Left ventricle myocardium inferior (tissue), 1 donor: ENCODE measurements around the gene USP7. TPM values are rescaled to one million over a fixed set of nuclear protein-coding genes. Genes with fewer than 3 reads are reported as not detected.

ENCODE experiments used
- DNase-seq: peaks from one replicate; pipeline ENCODE4 v3.0.0-alpha.2; 2020
- H3K27ac ChIP-seq: fragments of 200-600 bp; replicated peaks from 2 replicates; pipeline ENCODE4 v1.8.0; 2021
- H3K27me3 ChIP-seq: fragments of 200-600 bp; 2 replicates; pipeline ENCODE4 v1.8.0; 2021; ENCODE audit warnings: low read depth
- H3K36me3 ChIP-seq: fragments of 200-600 bp; 2 replicates; pipeline ENCODE4 v1.8.0; 2021
- H3K4me1 ChIP-seq: fragments of 200-600 bp; 2 replicates; pipeline ENCODE4 v1.8.0; 2021
- H3K4me3 ChIP-seq: fragments of 200-600 bp; 2 replicates; pipeline ENCODE4 v1.8.0; 2021; ENCODE audit warnings: mild to moderate bottlenecking, moderate library complexity
- H3K9me3 ChIP-seq: fragments of 200-600 bp; replicated peaks from 2 replicates; pipeline ENCODE4 v1.8.0; 2021
- CTCF ChIP-seq: fragments of 200-600 bp; IDR thresholded peaks from 2 replicates; pipeline ENCODE4 v1.8.0; 2021; ENCODE audit warnings: antibody characterized with exemption, mild to moderate bottlenecking, borderline replicate concordance
- intact Hi-C: fragments of 100-400 bp; cut with micrococcal nuclease; formaldehyde crosslinking; loops from one replicate; pipeline ENCODE4 v1.11.0; 2022
- total RNA-seq: library from RNA; stranded (reverse); fragmentation: NEBNext Ultra II Directional; extraction: Animal tissue kit (Norgen Biotek cat#: 25700); gene quantifications from one replicate; pipeline ENCODE4 v1.2.1, GENCODE V29; 2021
- donor health status: DM: no; HTN: yes; CAD: no; lungs with severe emphysema.

Gene USP7
- total RNA-seq, 1 donor from 2014 or later: 54.7 TPM

DNA sequence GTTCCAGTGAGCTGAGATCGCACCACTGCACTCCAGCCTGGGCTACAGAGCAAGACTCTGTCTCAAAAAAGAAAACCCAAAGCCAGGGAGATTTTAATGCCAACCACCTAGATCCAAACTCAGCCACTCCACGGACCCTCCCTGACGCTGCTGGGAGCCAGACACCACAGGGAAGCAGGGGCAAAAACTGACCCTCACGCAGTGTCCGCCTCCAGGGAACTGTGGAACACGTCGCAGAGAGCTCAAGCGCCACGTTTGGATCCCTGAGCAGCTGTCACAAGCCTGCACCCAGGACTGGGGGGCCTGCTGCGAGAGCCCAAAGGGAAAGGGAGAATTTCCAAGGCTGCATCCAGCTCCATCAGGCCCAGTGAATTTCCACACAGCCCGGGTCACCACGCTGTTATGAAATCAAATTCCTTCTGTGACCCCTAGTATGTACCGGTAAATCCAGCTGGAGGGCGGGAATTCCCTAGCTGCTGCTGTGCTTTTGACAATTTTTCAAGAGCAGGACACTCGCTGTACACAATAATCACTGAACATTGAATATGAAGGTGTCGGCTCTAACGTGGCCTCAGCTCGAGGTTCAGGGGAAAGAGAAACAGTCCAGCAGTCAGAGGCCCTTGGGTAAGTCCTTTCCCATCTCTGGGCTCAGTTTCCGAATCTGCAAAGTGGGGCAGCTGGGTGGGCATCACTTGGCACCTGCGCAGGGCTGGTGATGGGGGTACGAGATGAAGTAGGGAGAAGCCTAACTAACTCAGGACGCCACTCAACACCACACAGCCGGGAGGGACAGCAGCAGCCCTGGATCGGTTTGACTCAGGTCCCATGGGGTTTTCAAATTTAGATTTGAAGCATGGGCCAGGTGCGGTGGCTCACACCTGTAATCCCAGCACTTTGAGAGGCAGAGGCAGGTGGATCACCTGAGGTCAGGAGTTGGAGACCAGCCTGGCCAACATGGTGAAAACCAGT is 103.5 kb downstream of the USP7 start:
- H3K36me3 ChIP-seq: peaks cover 30% of the 10 kb centered on the region
- no peaks in the 10 kb centered on the region for H3K9me3 ChIP-seq
- no peak for TF ChIP-seq CTCF
- peak overlapping the region; percentile 30 for H3K4me3 ChIP-seq
- H3K27ac ChIP-seq: peak overlapping the region; percentile 90
- intact Hi-C loops: no loop called here
- H3K27me3 ChIP-seq: no peaks in the 10 kb centered on the region
- DNase-seq: peak; percentile 45
- peaks cover 84% of the 10 kb centered on the region for H3K4me1 ChIP-seq

- no peaks in the 10 kb centered on the region for H3K9me3 ChIP-seq
- H3K4me1 ChIP-seq: peaks cover 74% of the 10 kb centered on the region
- H3K4me3 ChIP-seq: no peak overlapping the region
- H3K27me3 ChIP-seq: no peaks in the 10 kb centered on the region
- TF ChIP-seq CTCF: no peak
- peaks cover 40% of the 10 kb centered on the region for H3K36me3 ChIP-seq
- H3K27ac ChIP-seq: peak overlapping the region; percentile 90
- intact Hi-C loops: no loop called here
- DNase-seq: no peak
These were observed 104.5 kb downstream of the USP7 start for GRCh38 chr16:8858994-8859912.

DNA sequence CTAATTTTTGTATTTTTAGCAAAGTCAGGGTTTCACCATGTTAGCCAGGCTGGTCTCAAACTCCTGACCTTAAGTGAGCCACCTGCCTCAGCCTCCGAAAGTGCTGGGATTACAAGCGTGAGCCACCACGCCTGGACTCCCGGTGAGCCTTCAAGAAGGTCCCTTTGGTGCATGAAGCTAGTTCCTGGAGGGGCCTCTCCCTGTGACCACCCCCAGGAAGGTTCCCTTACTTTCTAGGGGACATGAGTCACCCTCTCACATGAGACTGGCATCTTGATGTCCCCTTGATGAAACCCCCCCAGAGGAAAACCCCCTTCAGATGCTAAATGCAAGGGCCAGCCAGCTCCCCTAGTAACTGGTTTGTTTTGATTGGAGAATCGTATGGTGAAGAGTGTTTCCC is 107.7 kb downstream of the USP7 start:
- Histone ChIP-seq H3K36me3 (peaks cover 62% of the 10 kb centered on the region), H3K9me3 (no peaks in the 10 kb centered on the region), H3K27me3 (no peaks in the 10 kb centered on the region), H3K4me3 (no peak overlapping the region), H3K4me1 (peaks cover 73% of the 10 kb centered on the region), H3K27ac (peak overlapping the region; percentile 64)
- intact Hi-C loops: no loop called here
- DNase-seq: no peak
- TF ChIP-seq CTCF: no peak

DNA sequence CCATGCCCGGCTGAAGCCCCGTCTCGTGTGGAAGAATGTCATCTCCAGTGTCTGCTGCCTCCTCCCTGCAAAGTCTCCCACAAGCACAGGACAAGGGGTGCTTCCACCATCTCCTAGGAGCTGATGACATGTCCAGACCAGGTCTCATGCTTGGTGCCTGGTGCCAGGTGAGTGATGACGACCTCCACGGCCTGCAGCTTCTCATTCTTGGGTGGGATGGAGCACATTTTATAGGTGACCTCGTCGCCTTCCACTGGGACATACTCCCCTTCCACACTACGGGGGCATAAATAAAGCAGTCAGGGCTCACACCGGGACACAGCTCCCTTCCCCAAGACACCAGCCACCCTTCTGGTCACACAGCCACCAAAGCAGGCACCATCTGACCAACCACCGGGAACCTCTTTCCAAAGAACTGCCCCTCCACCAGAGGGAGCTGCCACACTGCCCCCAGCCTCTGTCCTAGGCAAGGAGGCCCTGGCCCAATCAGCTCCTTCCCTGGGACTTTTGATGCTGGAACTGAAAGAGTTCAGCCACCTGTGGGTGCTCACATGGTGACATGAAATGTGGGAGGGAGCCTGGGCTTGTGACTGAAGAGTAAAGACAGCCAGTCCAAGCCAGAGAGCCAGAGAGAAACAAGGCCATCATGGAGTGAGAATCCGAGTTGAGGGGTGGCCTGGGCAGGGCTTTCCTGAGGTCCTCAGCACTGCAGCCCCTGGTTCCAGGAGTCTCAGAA is 108.5 kb downstream of the USP7 start:
- DNase-seq: no peak
- H3K36me3 ChIP-seq: peaks cover 63% of the 10 kb centered on the region
- H3K9me3 ChIP-seq: no peaks in the 10 kb centered on the region
- no peaks in the 10 kb centered on the region for H3K27me3 ChIP-seq
- no peak overlapping the region for H3K4me3 ChIP-seq
- H3K27ac ChIP-seq: peak overlapping the region; percentile 64
- TF ChIP-seq CTCF: no peak
- H3K4me1 ChIP-seq: peaks cover 73% of the 10 kb centered on the region
- intact Hi-C loops: no loop called here

- H3K36me3 ChIP-seq: peaks cover 71% of the 10 kb centered on the region
- peaks cover 73% of the 10 kb centered on the region for H3K4me1 ChIP-seq
These were observed 109.3 kb downstream of the USP7 start for GRCh38 chr16:8854298-8854948.

More at GRCh38 chr16:8854298-8854948, 109.3 kb downstream of the USP7 start:
- DNase-seq: no peak
- no peak for TF ChIP-seq CTCF
- Histone ChIP-seq H3K9me3 (no peaks in the 10 kb centered on the region), H3K27me3 (no peaks in the 10 kb centered on the region), H3K4me3 (no peak overlapping the region), H3K27ac (peak overlapping the region; percentile 77)
- intact Hi-C loops: no loop called here
